Dedifferentiated amniotic fluid mesenchymal stem cell (primary cell): ENCODE data around the gene KLHDC7B.
"Not testable (repeated sequence)": the region's sequence is repeated elsewhere in the genome, so short reads cannot be mapped to it uniquely, and the experiment has no call there.

Source experiments
- DNase-seq: peaks from one replicate; pipeline ENCODE4 v3.0.0-alpha.2; 2016; ENCODE audit errors: extremely low spot score

KLHDC7B gene

GRCh38 chr22:50517495-50518260 is 28.0 kb upstream of the KLHDC7B start:
- no peak for DNase-seq

DNA sequence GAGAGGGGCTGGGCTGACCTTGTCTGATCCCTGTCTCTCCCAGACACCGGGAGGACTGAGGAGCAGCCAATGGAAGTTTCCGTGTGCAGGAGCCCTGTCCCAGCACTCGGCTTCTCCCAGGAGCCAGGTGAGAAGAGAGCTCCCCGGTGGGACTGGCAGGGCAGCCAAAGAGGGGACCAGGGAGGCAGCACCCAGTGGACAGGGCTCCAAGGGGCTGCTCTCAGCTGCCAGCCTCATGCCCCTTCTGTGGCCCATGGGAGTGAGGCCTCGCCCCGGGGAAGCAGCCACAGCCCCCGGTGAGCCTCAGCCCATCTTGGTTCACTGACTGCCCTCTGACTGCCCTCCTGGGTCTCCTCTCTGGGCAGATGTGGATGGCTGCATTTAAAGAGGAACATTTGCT is 27.1 kb upstream of the KLHDC7B start:
- no peak for DNase-seq

DNA sequence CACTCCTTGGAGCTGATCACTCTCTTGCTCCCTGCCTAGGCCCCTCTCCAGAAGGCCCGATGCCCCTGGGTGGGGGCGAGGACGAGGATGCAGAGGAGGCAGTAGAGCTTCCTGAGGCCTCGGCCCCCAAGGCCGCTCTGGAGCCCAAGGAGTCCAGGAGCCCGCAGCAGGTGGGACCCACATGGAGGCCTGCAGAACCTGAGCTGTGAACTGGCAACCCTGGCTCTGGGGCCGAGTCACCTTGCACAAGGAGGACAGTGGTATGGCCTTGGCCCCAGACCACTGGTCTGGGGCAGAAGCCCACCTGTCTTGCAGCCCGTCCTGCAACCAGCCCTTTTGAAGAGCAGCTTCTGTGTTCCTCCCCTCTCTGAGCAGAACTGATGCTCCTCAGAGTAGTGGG is 26.5 kb upstream of the KLHDC7B start:
- no peak for DNase-seq

DNA sequence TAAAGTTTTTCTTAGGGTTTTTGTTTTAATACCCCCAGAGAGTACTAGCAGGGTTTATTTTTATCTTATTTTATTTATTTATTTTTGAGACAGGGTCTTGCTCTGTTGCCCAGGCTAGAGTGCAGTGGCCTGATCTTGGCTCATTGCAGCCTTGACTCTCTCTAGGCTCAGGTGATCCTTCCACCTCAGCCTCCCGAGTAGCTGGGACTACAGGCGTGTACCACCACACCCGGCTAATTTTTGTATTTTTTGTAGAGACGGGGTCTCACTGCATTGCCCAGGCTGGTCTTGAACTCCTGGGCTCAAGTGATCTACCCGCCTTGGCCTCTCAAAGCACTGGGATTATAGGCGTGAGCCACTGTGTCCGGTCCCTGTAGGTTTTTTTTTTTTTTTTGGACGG is 25.5 kb upstream of the KLHDC7B start:
- DNase-seq: not testable (repeated sequence)

DNA sequence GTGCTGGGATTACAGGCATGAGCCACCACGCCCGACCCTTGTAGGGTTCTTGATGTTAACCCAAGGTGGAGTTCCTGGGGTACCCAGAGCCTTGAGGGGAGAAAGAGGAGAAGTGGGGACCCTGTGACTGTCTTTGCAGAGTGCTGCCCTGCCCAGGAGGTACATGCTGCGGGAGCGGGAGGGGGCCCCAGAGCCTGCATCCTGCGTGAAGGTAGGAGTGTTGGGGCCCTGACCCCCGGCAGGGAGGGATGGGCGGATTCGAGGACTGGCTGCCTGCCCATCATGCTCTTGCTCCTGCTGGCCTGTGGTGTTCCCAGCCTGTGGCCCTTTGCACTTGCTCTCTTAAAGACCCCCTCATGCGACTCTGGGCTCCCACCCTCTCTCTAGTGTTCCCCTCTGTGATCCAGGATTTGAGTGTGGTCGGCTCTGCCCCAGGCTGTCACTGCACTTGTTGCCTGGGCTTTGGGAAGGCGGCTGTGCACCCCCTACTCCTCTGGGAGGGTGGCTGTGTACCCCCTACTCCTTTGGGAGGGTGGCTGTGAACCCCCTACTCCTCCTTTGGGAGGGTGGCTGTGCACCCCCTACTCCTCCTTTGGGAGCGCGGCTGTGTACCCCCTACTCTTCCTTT is 24.8 kb upstream of the KLHDC7B start:
- no peak for DNase-seq

DNA sequence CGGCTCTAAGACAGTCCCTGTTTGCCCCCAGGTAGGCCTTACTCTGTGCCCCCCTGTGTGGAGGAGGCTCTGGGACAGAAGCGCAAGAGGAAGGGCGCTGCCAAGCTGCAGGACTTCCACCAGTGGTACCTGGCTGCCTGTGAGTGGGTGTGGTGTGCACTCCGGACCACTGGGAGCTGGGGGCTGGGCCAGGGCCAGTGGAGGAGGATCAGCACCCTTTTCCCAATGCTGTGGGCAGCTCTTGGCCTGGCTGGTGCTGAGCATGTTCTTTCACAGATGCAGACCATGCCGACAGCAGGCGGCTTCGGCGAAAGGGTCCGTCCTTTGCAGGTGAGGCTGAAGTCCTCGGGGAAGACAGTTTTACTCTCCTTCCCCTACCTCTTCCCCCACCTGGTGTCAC is 24.0 kb upstream of the KLHDC7B start:
- no peak for DNase-seq

DNA sequence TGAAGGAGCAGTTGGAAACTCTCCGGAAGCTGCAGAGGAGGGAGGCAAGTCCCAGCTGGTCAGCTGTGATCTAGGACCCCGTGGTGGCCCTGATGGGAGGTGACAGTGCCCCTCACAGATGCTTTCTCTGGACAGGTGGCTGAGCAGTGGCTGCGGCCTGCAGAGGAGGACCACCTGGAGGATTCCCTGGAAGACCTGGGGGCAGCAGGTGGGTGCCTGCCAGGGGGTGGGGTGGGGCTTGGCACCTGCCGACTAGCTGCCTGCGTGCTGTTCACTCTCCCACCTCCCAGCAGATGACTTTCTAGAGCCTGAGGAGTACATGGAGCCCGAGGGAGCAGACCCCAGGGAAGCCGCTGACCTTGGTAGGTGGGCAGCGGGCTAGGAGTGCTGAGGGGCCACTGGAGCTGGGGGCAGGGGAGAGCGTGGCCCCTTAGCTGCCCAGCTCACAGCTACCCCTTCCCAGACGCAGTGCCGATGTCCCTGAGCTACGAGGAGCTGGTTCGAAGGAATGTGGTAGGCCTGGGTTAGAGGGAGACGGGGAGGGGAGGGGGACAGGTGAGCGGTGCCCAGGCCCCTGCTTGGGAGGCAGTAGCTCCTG is 23.4 kb upstream of the KLHDC7B start:
- no peak for DNase-seq

DNA sequence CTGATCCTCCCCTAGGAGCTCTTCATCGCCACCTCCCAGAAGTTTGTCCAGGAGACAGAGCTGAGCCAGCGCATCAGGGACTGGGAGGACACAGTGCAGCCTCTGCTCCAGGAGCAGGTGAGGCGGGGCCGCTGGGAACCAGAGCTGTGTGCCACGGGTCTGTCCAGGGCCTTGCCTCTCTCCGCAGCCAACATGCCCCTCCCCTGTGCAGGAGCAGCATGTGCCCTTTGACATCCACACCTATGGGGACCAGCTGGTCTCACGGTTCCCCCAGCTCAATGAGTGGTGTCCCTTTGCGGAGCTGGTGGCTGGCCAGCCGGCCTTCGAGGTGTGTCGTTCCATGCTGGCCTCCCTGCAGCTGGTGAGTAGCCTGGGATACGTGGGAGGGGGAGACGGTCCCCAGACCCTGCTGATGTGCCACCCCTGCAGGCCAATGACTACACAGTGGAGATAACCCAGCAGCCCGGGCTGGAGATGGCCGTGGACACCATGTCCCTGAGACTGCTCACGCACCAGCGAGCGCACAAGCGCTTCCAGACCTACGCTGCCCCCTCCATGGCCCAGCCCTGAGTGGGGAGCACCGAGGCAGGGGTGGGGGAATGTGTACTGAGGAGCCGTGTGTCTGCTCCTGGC is 22.8 kb upstream of the KLHDC7B start:
- no peak for DNase-seq

DNA sequence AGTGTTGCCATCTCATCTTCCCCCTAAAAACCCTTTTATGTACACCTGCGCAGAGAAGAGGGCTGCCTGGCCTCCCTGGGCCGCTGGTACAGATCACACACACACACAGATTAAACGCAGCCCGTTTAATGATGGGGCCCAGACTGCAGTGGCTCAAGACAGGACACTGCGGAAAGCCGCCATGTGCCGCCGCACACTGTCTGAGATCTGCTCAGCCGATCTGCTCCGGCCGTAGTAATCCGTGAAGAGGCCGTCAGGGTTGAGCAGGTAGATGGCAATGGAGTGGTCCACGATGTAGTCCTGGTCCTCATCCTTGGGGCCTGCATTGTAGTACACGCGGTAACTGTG is 22.3 kb upstream of the KLHDC7B start:
- DNase-seq: no peak

- DNase-seq: no peak
Observed at GRCh38 chr22:50523806-50524675, 21.7 kb upstream of the KLHDC7B start.

- no peak for DNase-seq
Observed at GRCh38 chr22:50524676-50525103, 21.0 kb upstream of the KLHDC7B start.

- peak; percentile 95 for DNase-seq
Observed at GRCh38 chr22:50525104-50525857, 20.4 kb upstream of the KLHDC7B start, which contains the start of gene SCO2. Gene SCO2 (minus strand): TSS chr22:50525598. CDS start chr22:50524411, 1,187 bp downstream.

- no peak for DNase-seq
Observed at GRCh38 chr22:50525858-50526107, 19.9 kb upstream of the KLHDC7B start.

- DNase-seq: peak; percentile 60
Observed at GRCh38 chr22:50526108-50526833, 19.4 kb upstream of the KLHDC7B start.

- no peak for DNase-seq
Observed at GRCh38 chr22:50526834-50527801, 18.6 kb upstream of the KLHDC7B start.

DNA sequence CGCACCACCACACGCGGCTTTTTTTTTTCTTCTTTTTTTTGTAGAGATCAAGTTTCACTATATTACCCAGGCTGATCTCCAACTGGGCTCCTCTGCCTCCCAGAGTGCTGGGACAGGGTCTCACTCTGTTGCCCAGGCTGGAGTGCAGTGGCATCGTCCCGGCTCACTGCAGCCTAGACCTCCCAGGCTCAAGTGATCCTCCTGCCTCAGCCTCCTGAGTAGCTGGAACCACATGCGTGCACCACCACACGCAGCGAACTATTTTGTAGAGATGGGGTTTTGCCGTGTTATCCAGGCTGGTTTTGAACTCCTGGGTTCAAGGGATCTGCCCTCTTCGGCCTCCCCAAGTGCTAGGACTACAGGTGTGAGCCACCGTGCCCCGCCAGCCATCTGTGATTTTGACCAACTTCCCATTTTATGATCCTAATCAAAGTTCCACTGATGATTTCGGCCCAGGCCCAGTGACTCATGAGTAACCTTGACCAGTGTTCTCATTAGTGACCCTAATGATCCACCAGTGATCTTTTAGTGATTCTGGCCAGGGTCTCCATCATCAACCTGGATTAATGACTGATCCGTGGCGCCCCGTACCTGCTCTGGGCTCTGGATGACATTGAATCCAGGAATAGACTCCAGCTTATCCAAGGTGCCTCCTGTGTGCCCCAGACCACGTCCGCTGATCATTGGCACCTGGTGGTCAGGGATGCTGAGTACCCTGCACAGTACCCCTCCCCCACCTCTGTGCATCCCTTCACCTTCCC is 17.6 kb upstream of the KLHDC7B start:
- no peak for DNase-seq

GRCh38 chr22:50528682-50529415 is 16.9 kb upstream of the KLHDC7B start:
- DNase-seq: no peak

DNA sequence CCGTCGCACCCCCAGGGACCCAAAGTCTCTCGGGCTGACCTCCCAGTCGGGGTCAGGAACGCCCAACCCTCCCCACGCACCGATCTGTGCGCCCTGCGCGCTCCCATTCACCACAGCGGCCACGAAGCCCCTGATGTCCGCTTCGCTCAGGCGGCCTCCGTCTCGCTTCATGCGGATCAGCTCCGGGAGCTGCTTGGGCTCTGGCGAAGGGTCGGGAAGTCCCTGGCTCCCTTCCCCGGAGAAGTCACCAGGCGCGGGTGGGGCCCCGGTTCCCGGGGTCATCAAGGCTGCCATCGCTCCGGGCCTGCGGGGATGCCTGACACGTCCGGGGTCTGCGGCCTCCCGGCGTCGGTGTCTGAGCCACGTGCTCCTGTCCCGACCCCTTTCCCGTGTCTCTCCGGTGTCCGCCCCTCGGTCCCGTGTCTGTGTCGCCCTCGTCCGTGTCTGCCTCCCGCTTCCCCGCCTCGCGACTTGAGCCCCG is 16.2 kb upstream of the KLHDC7B start:
- DNase-seq: no peak
